ENCODE measurements around the gene SUFU. TPM values are rescaled to one million over a fixed set of nuclear protein-coding genes. Genes with fewer than 3 reads are reported as not detected.
A peak's percentile ranks its signal among the peaks of the same experiment; 100 is the strongest.

The SUFU gene
- total RNA-seq, 1 experiment from 2014 or later = 2.7 TPM

- Histone ChIP-seq H3K4me1 (replicated peaks) (peaks cover 26% of the 10 kb centered on the region), H3K9me3 (replicated peaks) (no peaks in the 10 kb centered on the region), H3K27me3 (replicated peaks) (no peaks in the 10 kb centered on the region), H3K27ac (no peak overlapping the region), H3K4me3 (no peak overlapping the region), H3K36me3 (0 out of 2 replicates have a peak, but pooled peaks cover 8% of the 10 kb centered on the region)
- DNase-seq (ENCODE audit: low read depth in 1 of 2, low spot score in 2 of 2) = no peak
Measured at GRCh38 chr10:102605712-102606111, 101.9 kb downstream of the SUFU start.

- Histone ChIP-seq H3K4me3 (no peak overlapping the region), H3K4me1 (replicated peaks) (peaks cover 36% of the 10 kb centered on the region), H3K27ac (no peak overlapping the region), H3K36me3 (0 out of 2 replicates have a peak, but pooled peaks cover 8% of the 10 kb centered on the region), H3K27me3 (replicated peaks) (no peaks in the 10 kb centered on the region), H3K9me3 (replicated peaks) (no peaks in the 10 kb centered on the region)
- DNase-seq (ENCODE audit: low read depth in 1 of 2, low spot score in 2 of 2) = no peak
Measured at GRCh38 chr10:102608487-102608886, 104.7 kb downstream of the SUFU start.

- Histone ChIP-seq H3K4me3 (no peak overlapping the region), H3K27ac (no peak overlapping the region), H3K9me3 (replicated peaks) (no peaks in the 10 kb centered on the region), H3K4me1 (replicated peaks) (peaks cover 24% of the 10 kb centered on the region), H3K27me3 (replicated peaks) (no peaks in the 10 kb centered on the region), H3K36me3 (peaks cover 6% of the 10 kb centered on the region; the same call in 1 of the 2 replicates)
- no peak for DNase-seq (ENCODE audit: low read depth in 1 of 2, low spot score in 2 of 2)
Measured at GRCh38 chr10:102610441-102610887, 106.7 kb downstream of the SUFU start.

- H3K4me3 ChIP-seq = no peak overlapping the region
- peaks cover 19% of the 10 kb centered on the region for H3K4me1 ChIP-seq (replicated peaks)
- H3K27me3 ChIP-seq (replicated peaks) = no peaks in the 10 kb centered on the region
- no peaks in the 10 kb centered on the region for H3K9me3 ChIP-seq (replicated peaks)
- peaks cover 8% of the 10 kb centered on the region; the same call in 1 of the 2 replicates for H3K36me3 ChIP-seq
- no peak overlapping the region for H3K27ac ChIP-seq
- no peak for DNase-seq (ENCODE audit: low read depth in 1 of 2, low spot score in 2 of 2)
Measured at GRCh38 chr10:102611514-102612087, 107.8 kb downstream of the SUFU start.

- no peaks in the 10 kb centered on the region for H3K27me3 ChIP-seq (replicated peaks)
- H3K27ac ChIP-seq = no peak overlapping the region
- H3K9me3 ChIP-seq (replicated peaks) = no peaks in the 10 kb centered on the region
- H3K4me1 ChIP-seq (replicated peaks) = peaks cover 19% of the 10 kb centered on the region
- no peak overlapping the region for H3K4me3 ChIP-seq
- H3K36me3 ChIP-seq = peaks cover 12% of the 10 kb centered on the region; the same call in 1 of the 2 replicates
- DNase-seq (ENCODE audit: low read depth in 1 of 2, low spot score in 2 of 2) = no peak
Measured at GRCh38 chr10:102612964-102613275, 109.1 kb downstream of the SUFU start.

- no peak overlapping the region for H3K4me3 ChIP-seq
- no peaks in the 10 kb centered on the region for H3K9me3 ChIP-seq (replicated peaks)
- peaks cover 19% of the 10 kb centered on the region for H3K4me1 ChIP-seq (replicated peaks)
- peaks cover 12% of the 10 kb centered on the region; the same call in 1 of the 2 replicates for H3K36me3 ChIP-seq
- DNase-seq (ENCODE audit: low read depth in 1 of 2, low spot score in 2 of 2) = no peak
- no peak overlapping the region for H3K27ac ChIP-seq
- no peaks in the 10 kb centered on the region for H3K27me3 ChIP-seq (replicated peaks)
Measured at GRCh38 chr10:102613286-102613685, 109.5 kb downstream of the SUFU start.

GRCh38 chr10:102613785-102614184, 110.0 kb downstream of the SUFU start:
- Histone ChIP-seq H3K4me3 (no peak overlapping the region), H3K4me1 (replicated peaks) (peaks cover 19% of the 10 kb centered on the region), H3K9me3 (replicated peaks) (no peaks in the 10 kb centered on the region), H3K27me3 (replicated peaks) (no peaks in the 10 kb centered on the region), H3K36me3 (peaks cover 12% of the 10 kb centered on the region; the same call in 1 of the 2 replicates), H3K27ac (no peak overlapping the region)
- no peak for DNase-seq (ENCODE audit: low read depth in 1 of 2, low spot score in 2 of 2)

- no peak overlapping the region for H3K4me3 ChIP-seq
- H3K27ac ChIP-seq = no peak overlapping the region
- H3K4me1 ChIP-seq (replicated peaks) = peaks cover 19% of the 10 kb centered on the region
- no peaks in the 10 kb centered on the region for H3K27me3 ChIP-seq (replicated peaks)
- no peaks in the 10 kb centered on the region for H3K9me3 ChIP-seq (replicated peaks)
- peaks cover 12% of the 10 kb centered on the region; the same call in 1 of the 2 replicates for H3K36me3 ChIP-seq
- no peak for DNase-seq (ENCODE audit: low read depth in 1 of 2, low spot score in 2 of 2)
Measured at GRCh38 chr10:102614888-102615287, 111.1 kb downstream of the SUFU start.

GRCh38 chr10:102615361-102615760, 111.6 kb downstream of the SUFU start:
- no peaks in the 10 kb centered on the region for H3K9me3 ChIP-seq (replicated peaks)
- H3K4me1 ChIP-seq (replicated peaks) = peaks cover 19% of the 10 kb centered on the region
- no peaks in the 10 kb centered on the region for H3K27me3 ChIP-seq (replicated peaks)
- H3K4me3 ChIP-seq = no peak overlapping the region
- peak; percentile 52 to 68 for DNase-seq (ENCODE audit: low read depth in 1 of 2, low spot score in 2 of 2)
- H3K36me3 ChIP-seq = peaks cover 12% of the 10 kb centered on the region; the same call in 1 of the 2 replicates
- H3K27ac ChIP-seq = no peak overlapping the region

GRCh38 chr10:102616066-102616770, 112.4 kb downstream of the SUFU start:
- Histone ChIP-seq H3K27ac (no peak overlapping the region), H3K9me3 (replicated peaks) (no peaks in the 10 kb centered on the region), H3K4me1 (replicated peaks) (peaks cover 22% of the 10 kb centered on the region), H3K4me3 (no peak overlapping the region), H3K27me3 (replicated peaks) (no peaks in the 10 kb centered on the region), H3K36me3 (peaks cover 12% of the 10 kb centered on the region; the same call in 1 of the 2 replicates)
- no peak for DNase-seq (ENCODE audit: low read depth in 1 of 2, low spot score in 2 of 2)

- H3K4me1 ChIP-seq (replicated peaks) = peaks cover 24% of the 10 kb centered on the region
- no peak for DNase-seq (ENCODE audit: low read depth in 1 of 2, low spot score in 2 of 2)
- H3K27me3 ChIP-seq (replicated peaks) = no peaks in the 10 kb centered on the region
Measured at GRCh38 chr10:102617041-102617440, 113.3 kb downstream of the SUFU start.

GRCh38 chr10:102617816-102618215, 114.0 kb downstream of the SUFU start:
- no peaks in the 10 kb centered on the region for H3K9me3 ChIP-seq (replicated peaks)
- H3K27me3 ChIP-seq (replicated peaks) = no peaks in the 10 kb centered on the region
- DNase-seq (ENCODE audit: low read depth in 1 of 2, low spot score in 2 of 2) = no peak
- no peak overlapping the region for H3K4me3 ChIP-seq
- H3K36me3 ChIP-seq = peaks cover 16% of the 10 kb centered on the region
- H3K27ac ChIP-seq = no peak overlapping the region
- peaks cover 30% of the 10 kb centered on the region for H3K4me1 ChIP-seq (replicated peaks)

More at GRCh38 chr10:102617041-102617440, 113.3 kb downstream of the SUFU start:
- Histone ChIP-seq H3K27ac (no peak overlapping the region), H3K36me3 (peaks cover 15% of the 10 kb centered on the region), H3K9me3 (replicated peaks) (no peaks in the 10 kb centered on the region), H3K4me3 (no peak overlapping the region)

- H3K4me3 ChIP-seq = no peak overlapping the region
Measured at GRCh38 chr10:102619281-102619981, 115.7 kb downstream of the SUFU start.

GRCh38 chr10:102620138-102620590, 116.4 kb downstream of the SUFU start:
- Histone ChIP-seq H3K4me3 (no peak overlapping the region), H3K4me1 (replicated peaks) (peaks cover 50% of the 10 kb centered on the region), H3K27me3 (replicated peaks) (no peaks in the 10 kb centered on the region), H3K36me3 (peaks cover 21% of the 10 kb centered on the region), H3K9me3 (replicated peaks) (no peaks in the 10 kb centered on the region), H3K27ac (no peak overlapping the region)
- no peak for DNase-seq (ENCODE audit: low read depth in 1 of 2, low spot score in 2 of 2)

More at GRCh38 chr10:102619281-102619981, 115.7 kb downstream of the SUFU start:
- DNase-seq (ENCODE audit: low read depth in 1 of 2, low spot score in 2 of 2) = no peak
- Histone ChIP-seq H3K4me1 (replicated peaks) (peaks cover 45% of the 10 kb centered on the region), H3K27ac (no peak overlapping the region), H3K27me3 (replicated peaks) (no peaks in the 10 kb centered on the region), H3K36me3 (peaks cover 21% of the 10 kb centered on the region), H3K9me3 (replicated peaks) (no peaks in the 10 kb centered on the region)
